Thymus (tissue), 2 donors: ENCODE measurements around the gene KRTAP9-3. TPM values are rescaled to one million over a fixed set of nuclear protein-coding genes. Genes with fewer than 3 reads are reported as not detected.

Source experiments
- polyA plus RNA-seq: library from polyadenylated mRNA; stranded (reverse); fragments of 200-250 nt; gene quantifications from one replicate; pipeline ENCODE4 v1.2.3, GENCODE V29; 2013
- total RNA-seq: library from RNA; stranded (reverse); fragments of 120-200 nt; gene quantifications from one replicate; pipeline ENCODE4 v1.2.4, GENCODE V29; 2013
- donor health status: healthy.

The KRTAP9-3 gene
- total and polyA plus RNA-seq, 2 donors: not detected

Other genes with a start within 250 kb of the KRTAP9-3 start
Only the 30 nearest of the 42 such genes appear.
- not detected for gene KRTAP2-1, start 185.1 kb upstream of the KRTAP9-3 start, total RNA-seq
- 0.05 TPM for gene KRTAP2-1, start 185.1 kb upstream of the KRTAP9-3 start, polyA plus RNA-seq
- gene KRTAP2-2, start 177.2 kb upstream of the KRTAP9-3 start, total RNA-seq: not detected
- not detected for gene KRTAP2-2, start 177.2 kb upstream of the KRTAP9-3 start, polyA plus RNA-seq
- gene KRTAP2-3, start 172.3 kb upstream of the KRTAP9-3 start, total RNA-seq: not detected
- 0.18 TPM for gene KRTAP2-3, start 172.3 kb upstream of the KRTAP9-3 start, polyA plus RNA-seq
- gene KRTAP2-4, start 166.6 kb upstream of the KRTAP9-3 start, total RNA-seq: not detected
- not detected for gene KRTAP2-4, start 166.6 kb upstream of the KRTAP9-3 start, polyA plus RNA-seq
- gene KRTAP4-7, start 148.3 kb upstream of the KRTAP9-3 start, total RNA-seq: not detected
- not detected for gene KRTAP4-7, start 148.3 kb upstream of the KRTAP9-3 start, polyA plus RNA-seq
- not detected for gene KRTAP4-8, start 134.3 kb upstream of the KRTAP9-3 start, total RNA-seq
- gene KRTAP4-8, start 134.3 kb upstream of the KRTAP9-3 start, polyA plus RNA-seq: 0.02 TPM
- gene KRTAP4-16, start 130.2 kb upstream of the KRTAP9-3 start, total RNA-seq: not detected
- gene KRTAP4-16, start 130.2 kb upstream of the KRTAP9-3 start, polyA plus RNA-seq: not detected
- gene KRTAP4-9, start 127.1 kb upstream of the KRTAP9-3 start, total RNA-seq: not detected
- gene KRTAP4-9, start 127.1 kb upstream of the KRTAP9-3 start, polyA plus RNA-seq: not detected
- gene KRTAP4-11, start 114.1 kb upstream of the KRTAP9-3 start, total RNA-seq: not detected
- gene KRTAP4-11, start 114.1 kb upstream of the KRTAP9-3 start, polyA plus RNA-seq: not detected
- not detected for gene KRTAP4-12, start 108.3 kb upstream of the KRTAP9-3 start, total RNA-seq
- gene KRTAP4-12, start 108.3 kb upstream of the KRTAP9-3 start, polyA plus RNA-seq: not detected
- gene KRTAP4-6, start 91.9 kb upstream of the KRTAP9-3 start, total RNA-seq: not detected
- gene KRTAP4-6, start 91.9 kb upstream of the KRTAP9-3 start, polyA plus RNA-seq: not detected
- gene KRTAP4-5, start 82.6 kb upstream of the KRTAP9-3 start, total RNA-seq: not detected
- gene KRTAP4-5, start 82.6 kb upstream of the KRTAP9-3 start, polyA plus RNA-seq: not detected
- gene KRTAP4-4, start 71.7 kb upstream of the KRTAP9-3 start, total RNA-seq: not detected
- not detected for gene KRTAP4-4, start 71.7 kb upstream of the KRTAP9-3 start, polyA plus RNA-seq
- gene KRTAP4-3, start 64.2 kb upstream of the KRTAP9-3 start, total RNA-seq: not detected
- gene KRTAP4-3, start 64.2 kb upstream of the KRTAP9-3 start, polyA plus RNA-seq: not detected
- not detected for gene KRTAP4-2, start 54.2 kb upstream of the KRTAP9-3 start, total RNA-seq
- gene KRTAP4-2, start 54.2 kb upstream of the KRTAP9-3 start, polyA plus RNA-seq: not detected
- not detected for gene KRTAP4-1, start 47.5 kb upstream of the KRTAP9-3 start, total RNA-seq
- not detected for gene KRTAP4-1, start 47.5 kb upstream of the KRTAP9-3 start, polyA plus RNA-seq
- not detected for gene KRTAP9-1, start 42.6 kb upstream of the KRTAP9-3 start, total RNA-seq
- gene KRTAP9-1, start 42.6 kb upstream of the KRTAP9-3 start, polyA plus RNA-seq: not detected
- not detected for gene KRTAP9-2, start 5.8 kb upstream of the KRTAP9-3 start, total RNA-seq
- not detected for gene KRTAP9-2, start 5.8 kb upstream of the KRTAP9-3 start, polyA plus RNA-seq
- gene KRTAP9-8, start 5.5 kb downstream of the KRTAP9-3 start, total RNA-seq: not detected
- 0.09 TPM for gene KRTAP9-8, start 5.5 kb downstream of the KRTAP9-3 start, polyA plus RNA-seq
- gene KRTAP9-4, start 17.2 kb downstream of the KRTAP9-3 start, total RNA-seq: not detected
- gene KRTAP9-4, start 17.2 kb downstream of the KRTAP9-3 start, polyA plus RNA-seq: 0.05 TPM
- gene KRTAP9-9, start 22.9 kb downstream of the KRTAP9-3 start, total RNA-seq: not detected
- gene KRTAP9-9, start 22.9 kb downstream of the KRTAP9-3 start, polyA plus RNA-seq: 0.02 TPM
- gene KRTAP9-6, start 32.9 kb downstream of the KRTAP9-3 start, total RNA-seq: not detected
- gene KRTAP9-6, start 32.9 kb downstream of the KRTAP9-3 start, polyA plus RNA-seq: 0.02 TPM
- gene KRTAP9-7, start 43.2 kb downstream of the KRTAP9-3 start, total RNA-seq: not detected
- gene KRTAP9-7, start 43.2 kb downstream of the KRTAP9-3 start, polyA plus RNA-seq: not detected
- gene KRTAP29-1, start 70.4 kb downstream of the KRTAP9-3 start, total RNA-seq: not detected
- gene KRTAP29-1, start 70.4 kb downstream of the KRTAP9-3 start, polyA plus RNA-seq: 0.23 TPM
- not detected for gene KRTAP16-1, start 76.9 kb downstream of the KRTAP9-3 start, total RNA-seq
- gene KRTAP16-1, start 76.9 kb downstream of the KRTAP9-3 start, polyA plus RNA-seq: 0.07 TPM
- gene KRTAP17-1, start 83.3 kb downstream of the KRTAP9-3 start, total RNA-seq: 0.09 TPM
- gene KRTAP17-1, start 83.3 kb downstream of the KRTAP9-3 start, polyA plus RNA-seq: 0.11 TPM
- 0.66 TPM for gene KRT33A, start 118.4 kb downstream of the KRTAP9-3 start, total RNA-seq
- 1.4 TPM for gene KRT33A, start 118.4 kb downstream of the KRTAP9-3 start, polyA plus RNA-seq
- 1.7 TPM for gene KRT33B, start 137.4 kb downstream of the KRTAP9-3 start, total RNA-seq
- 6.1 TPM for gene KRT33B, start 137.4 kb downstream of the KRTAP9-3 start, polyA plus RNA-seq
- 0.52 TPM for gene KRT34, start 149.9 kb downstream of the KRTAP9-3 start, total RNA-seq
- 1.5 TPM for gene KRT34, start 149.9 kb downstream of the KRTAP9-3 start, polyA plus RNA-seq
- 1.9 TPM for gene KRT31, start 165.2 kb downstream of the KRTAP9-3 start, total RNA-seq
- 6.4 TPM for gene KRT31, start 165.2 kb downstream of the KRTAP9-3 start, polyA plus RNA-seq